IMR-90 (cell line): ENCODE data around the gene PIM3. TPM values are rescaled to one million over a fixed set of nuclear protein-coding genes. Genes with fewer than 3 reads are reported as not detected.
A peak's percentile ranks its signal among the peaks of the same experiment; 100 is the strongest.

Source experiments
- ATAC-seq: fragments of 200-7000 bp; cut with Tn5 transposase; 2 replicates; pipeline ENCODE4 v1.9.1; 2020; ENCODE audit warnings: low read depth, mild to moderate bottlenecking, moderate library complexity
- BruUV-seq: library from RNA; stranded (reverse); fragments of 400-500 nt; replicated peaks from 2 replicates; lab custom pipeline; 2021; lab: Mats Ljungman, UMichigan
- CTCF ChIA-PET: fragments of 300-600 bp; formaldehyde crosslinking; extraction: SDS; loops from one replicate; lab custom pipeline; 2021; ENCODE audit warnings: antibody characterized with exemption; lab: Yijun Ruan, JAX
- POLR2A ChIA-PET: fragments of 300-600 bp; sonication (Branson Sonifier 250); formaldehyde crosslinking; loops from one replicate; lab custom pipeline; 2022; ENCODE audit warnings: antibody characterized with exemption; ENCODE audit not compliant: unreplicated experiment; lab: Charles Lee
- DNase-seq: peaks from one replicate; pipeline ENCODE4 v3.0.0; 2013
- H2AFZ ChIP-seq: replicated peaks from 2 replicates; pipeline ENCODE3; 2013; ENCODE audit warnings: low read length, mild to moderate bottlenecking; ENCODE audit not compliant: poor library complexity
- H2AK5ac ChIP-seq: 2 replicates; pipeline ENCODE4 v1.6.1; 2013; ENCODE audit warnings: low read depth, low read length, inconsistent platforms
- H2AK9ac ChIP-seq: replicated peaks from 2 replicates; pipeline ENCODE3; 2013; ENCODE audit warnings: mild to moderate bottlenecking, low read depth, low read length, moderate library complexity; ENCODE audit not compliant: poor library complexity
- H2BK120ac ChIP-seq: 2 replicates; pipeline ENCODE4 v1.6.1; 2013; ENCODE audit warnings: low read depth, low read length, inconsistent platforms
- H2BK15ac ChIP-seq: 3 replicates; pipeline ENCODE4 v1.6.1; 2013; ENCODE audit warnings: low read depth, low read length, inconsistent platforms
- H2BK20ac ChIP-seq: 2 replicates; pipeline ENCODE4 v1.6.1; 2013; ENCODE audit warnings: low read depth, mild to moderate bottlenecking, inconsistent platforms, low read length, moderate library complexity
- H2BK5ac ChIP-seq: 2 replicates; pipeline ENCODE4 v1.6.1; 2013; ENCODE audit warnings: mild to moderate bottlenecking, low read depth, low read length, inconsistent platforms; ENCODE audit not compliant: poor library complexity, severe bottlenecking
- H3K14ac ChIP-seq: replicated peaks from 2 replicates; pipeline ENCODE4 v1.6.1; 2013; ENCODE audit warnings: low read depth, low read length, inconsistent platforms
- H3K18ac ChIP-seq: 2 replicates; pipeline ENCODE4 v1.6.1; 2013; ENCODE audit warnings: low read depth, low read length, control low read depth
- H3K23ac ChIP-seq: 2 replicates; pipeline ENCODE4 v1.6.1; 2013; ENCODE audit warnings: low read depth, low read length, inconsistent platforms
- H3K27ac ChIP-seq: 2 replicates; pipeline ENCODE4 v1.5.1; 2013; ENCODE audit warnings: mild to moderate bottlenecking, control low read depth, low read length; ENCODE audit not compliant: insufficient read depth
- H3K27me3 ChIP-seq: 2 replicates; pipeline ENCODE4 v1.6.1; 2013; ENCODE audit warnings: low read length; ENCODE audit not compliant: control insufficient read depth, insufficient read depth
- H3K36me3 ChIP-seq: 2 replicates; pipeline ENCODE4 v1.6.1; 2013; ENCODE audit warnings: low read length, mixed read lengths; ENCODE audit not compliant: control insufficient read depth, insufficient read depth
- H3K4ac ChIP-seq: 2 replicates; pipeline ENCODE4 v1.6.1; 2013; ENCODE audit warnings: low read depth, low read length, inconsistent platforms
- H3K4me1 ChIP-seq: 2 replicates; pipeline ENCODE4 v1.6.1; 2013; ENCODE audit warnings: low read length, mixed read lengths; ENCODE audit not compliant: control insufficient read depth, insufficient read depth
- H3K4me2 ChIP-seq: 2 replicates; pipeline ENCODE4 v1.6.1; 2013; ENCODE audit warnings: low read depth, mild to moderate bottlenecking, control low read depth, low read length, moderate library complexity
- H3K4me3 ChIP-seq: 2 replicates; pipeline ENCODE4 v1.5.1; 2013; ENCODE audit warnings: low read depth, mild to moderate bottlenecking, control low read depth, low read length, moderate library complexity; ENCODE audit not compliant: insufficient read depth
- H3K56ac ChIP-seq: 2 replicates; pipeline ENCODE4 v1.6.1; 2013; ENCODE audit warnings: low read length, inconsistent platforms; ENCODE audit not compliant: insufficient read depth; ENCODE audit errors: extremely low read depth
- H3K79me1 ChIP-seq, 2 experiments: 2 replicates each; pipeline ENCODE4 v1.6.1; 2013; ENCODE audit warnings: low read length in 2 of 2, inconsistent platforms in 1 of 2, low read depth in 1 of 2
- H3K9ac ChIP-seq: 2 replicates; pipeline ENCODE4 v1.6.1; 2013; ENCODE audit warnings: low read depth, low read length, control low read depth
- H3K9me1 ChIP-seq: 2 replicates; pipeline ENCODE4 v1.6.1; 2013; ENCODE audit warnings: low read length, inconsistent platforms; ENCODE audit not compliant: insufficient read depth
- H3K9me3 ChIP-seq: 2 replicates; pipeline ENCODE4 v1.6.1; 2013; ENCODE audit warnings: low read length; ENCODE audit not compliant: control insufficient read depth, insufficient read depth
- H4K20me1 ChIP-seq: 2 replicates; pipeline ENCODE4 v1.6.1; 2013; ENCODE audit warnings: low read length, inconsistent platforms; ENCODE audit not compliant: insufficient read depth
- H4K5ac ChIP-seq: 2 replicates; pipeline ENCODE4 v1.6.1; 2013; ENCODE audit warnings: mild to moderate bottlenecking, low read depth, low read length, control low read depth
- H4K8ac ChIP-seq, 2 experiments: 2 replicates each; pipeline ENCODE4 v1.6.1; 2013; ENCODE audit warnings: low read depth in 2 of 2, low read length in 2 of 2, control low read depth in 1 of 2, inconsistent platforms in 1 of 2
- H4K91ac ChIP-seq: 2 replicates; pipeline ENCODE4 v1.6.1; 2013; ENCODE audit warnings: low read depth, low read length, inconsistent platforms; ENCODE audit not compliant: insufficient read depth
- ELK1 ChIP-seq: fragments of 150-350 bp; IDR thresholded peaks from 2 replicates; pipeline ENCODE4 v1.6.1; 2016; ENCODE audit warnings: low read depth, mild to moderate bottlenecking, low read length, moderate library complexity, borderline replicate concordance
- WGBS, 2 experiments: methylation state at CpG; one replicate each; pipeline versions ENCODE4 v1.1.5 to v1.1.7; 2013; ENCODE audit warnings: missing lambda C conversion rate in 2 of 2; ENCODE audit not compliant: insufficient read length in 1 of 2; ENCODE audit errors: extremely low coverage in 2 of 2; 5-methylcytosine and 5-hydroxymethylcytosine counted together
- dilution Hi-C: fragments of 300-500 bp; cut with HindIII; formaldehyde crosslinking; loops from one replicate; pipeline ENCODE4 v1.14.3; 2018; ENCODE audit warnings: low sequenced_read_pairs; ENCODE audit not compliant: unreplicated experiment
- in situ Hi-C: fragments of 300-500 bp; cut with MboI; formaldehyde crosslinking; loops from 3 replicates; pipeline ENCODE4 v1.14.3; 2019; ENCODE audit warnings: low sequenced_read_pairs, inconsistent platforms, mixed read lengths
- intact Hi-C: fragments of 100-400 bp; cut with micrococcal nuclease; formaldehyde crosslinking; loops from 2 replicates; pipeline ENCODE4 v1.10.0; 2022
- polyA plus RNA-seq, 3 experiments: library from polyadenylated mRNA; depleted of rRNA; stranded (reverse); fragments of >200 nt; gene quantifications; 2 replicates each; pipeline ENCODE4 v1.2.3, GENCODE V29; 2012; ENCODE audit warnings: low replicate concordance in 1 of 3
- total RNA-seq: library from RNA; depleted of rRNA; stranded (reverse); fragments of >200 nt; gene quantifications from 2 replicates; pipeline ENCODE4 v1.2.3, GENCODE V29; 2012

PIM3 gene
- total and polyA plus RNA-seq, 2 of the 4 experiments (the other 2 are of a cell fraction), result 8.6 to 24.7 TPM

GRCh38 chr22:49968313-49968830 lies 7.8 kb downstream of the PIM3 start:
- Histone ChIP-seq H3K27me3 (no peaks in the 10 kb centered on the region), H3K4me1 (peaks cover 34% of the 10 kb centered on the region), H3K18ac (no peak overlapping the region), H2AFZ (peak overlapping the region; percentile 82), H3K4me3 (no peak overlapping the region), H2BK120ac (peak overlapping the region; percentile 30), H2BK15ac (no peak overlapping the region; the same call in 2 of the 3 replicates), H3K27ac (no peak overlapping the region), H4K20me1 (peaks cover 12% of the 10 kb centered on the region), H2BK5ac (no peak overlapping the region), H3K56ac (no peak overlapping the region), H4K91ac (no peak overlapping the region), H3K9ac (no peak overlapping the region), H2BK20ac (no peak overlapping the region), H3K4me2 (no peak overlapping the region), H3K23ac (no peak overlapping the region), H3K79me1 (peaks cover 21 to 51% of the 10 kb centered on the region in 2 experiments), H3K4ac (peak overlapping the region; percentile 64), H2AK9ac (peak overlapping the region; percentile 56), H4K8ac (no peak overlapping the region), H2AK5ac (peak overlapping the region; percentile 49), H3K14ac (no peak overlapping the region), H4K5ac (no peak overlapping the region), H3K36me3 (peaks cover 16% of the 10 kb centered on the region), H3K9me1 (peaks cover 14% of the 10 kb centered on the region), H3K9me3 (no peaks in the 10 kb centered on the region)
- no peak for TF ChIP-seq ELK1
- in situ Hi-C loops (no loop called here), intact Hi-C loops (no loop called here), dilution Hi-C loops (no loop called here)
- CTCF ChIA-PET, result no interaction called here
- 96% methylated on average over 5 of the region's 11 CpGs; no CpG with 5 or more reads in 1 of the 2 experiments for WGBS, 2 experiments
- DNase-seq (no peak), ATAC-seq (no peak)
- POLR2A ChIA-PET, result no interaction called here
- BruUV-seq, result no TSS peak
